ENCODE results near the gene HS6ST1.

The HS6ST1 gene

GRCh38 chr2:128309280-128310093, 9.2 kb downstream of the HS6ST1 start:
- DNase-seq = peak; percentile 10

GRCh38 chr2:128308889-128309279, 9.8 kb downstream of the HS6ST1 start:
- peak; percentile 2 for DNase-seq

GRCh38 chr2:128308284-128308731, 10.4 kb downstream of the HS6ST1 start:
- DNase-seq = peak; percentile 11

- no peak for DNase-seq
These were observed 11.1 kb downstream of the HS6ST1 start for GRCh38 chr2:128307595-128307994.

- no peak for DNase-seq
These were observed 11.7 kb downstream of the HS6ST1 start for GRCh38 chr2:128306931-128307460.

- no peak for DNase-seq
These were observed 12.4 kb downstream of the HS6ST1 start for GRCh38 chr2:128306081-128306930.

- no peak for DNase-seq
These were observed 13.1 kb downstream of the HS6ST1 start for GRCh38 chr2:128305555-128306080.

GRCh38 chr2:128304715-128305554, 13.7 kb downstream of the HS6ST1 start:
- DNase-seq = no peak

- no peak for DNase-seq
These were observed 14.3 kb downstream of the HS6ST1 start for GRCh38 chr2:128304330-128304714.

- DNase-seq = no peak
These were observed 14.8 kb downstream of the HS6ST1 start for GRCh38 chr2:128303911-128304310.

GRCh38 chr2:128303095-128303791, 15.4 kb downstream of the HS6ST1 start:
- DNase-seq = no peak

GRCh38 chr2:128302744-128303067, 16.0 kb downstream of the HS6ST1 start:
- DNase-seq = no peak

- no peak for DNase-seq
These were observed 16.5 kb downstream of the HS6ST1 start for GRCh38 chr2:128302011-128302743.

- DNase-seq = no peak
These were observed 17.1 kb downstream of the HS6ST1 start for GRCh38 chr2:128301501-128301966.

- no peak for DNase-seq
These were observed 17.6 kb downstream of the HS6ST1 start for GRCh38 chr2:128301021-128301420.

GRCh38 chr2:128300151-128301020, 18.3 kb downstream of the HS6ST1 start:
- no peak for DNase-seq

GRCh38 chr2:128299628-128300027, 19.0 kb downstream of the HS6ST1 start:
- no peak for DNase-seq

- no peak for DNase-seq
These were observed 19.7 kb downstream of the HS6ST1 start for GRCh38 chr2:128298846-128299507.

- DNase-seq = no peak
These were observed 20.4 kb downstream of the HS6ST1 start for GRCh38 chr2:128298286-128298685.

Data from activated T-cell treated with anti-CD3 and anti-CD28 coated beads, Interleukin-2, amount 50 U/mL, for 1 hour (primary cell).